Measurements from ENCODE around the gene NUDT3. TPM values are rescaled to one million over a fixed set of nuclear protein-coding genes. Genes with fewer than 3 reads are reported as not detected.

Gene NUDT3
- polyA plus RNA-seq, 2 of the 4 experiments (the other 2 are of a cell fraction) = 5.2 to 13.4 TPM

- TF ChIP-seq ZFP36 (IDR thresholded peaks at IDR 0.05; ENCODE audit: borderline replicate concordance, partially characterized antibody) (no peak), JUN (IDR thresholded peaks at IDR 0.05) (no peak), CBX2 (IDR thresholded peaks at IDR 0.05; ENCODE audit: borderline replicate concordance, low read depth) (no peak)
Measured at GRCh38 chr6:34276881-34277762, 115.3 kb downstream of the NUDT3 start (continued).

GRCh38 chr6:34276191-34276590 is 116.3 kb downstream of the NUDT3 start:
- ATAC-seq (no peak), FAIRE-seq (no peak), DNase-seq (ENCODE audit: low read depth in 1 of 2, low spot score in 1 of 2) (no peak)
- no peak for TF ChIP-seq TFCP2L1 (CRISPR knock-in tag; IDR thresholded peaks at IDR 0.05)
- no peak for TF ChIP-seq RAD21 (conservative IDR thresholded peaks at IDR 0.05 in 1 of 2, IDR thresholded peaks at IDR 0.05 in 1 of 2)
- no peak for TF ChIP-seq NR3C1 (IDR thresholded peaks at IDR 0.05)
- no peak for TF ChIP-seq HOXB5 (CRISPR knock-in tag; IDR thresholded peaks at IDR 0.05)
- CTCF ChIA-PET = interaction anchor here (1.4 kb wide), 1 partner anchor 139 kb away, joined by 5 read pairs; no protein-coding TSS in a partner anchor
- Histone ChIP-seq H3K4me3 (no peak overlapping the region), H3K27ac (no peak overlapping the region), H3K9me3 (no peaks in the 10 kb centered on the region), H3K4me2 (no peak overlapping the region), H3K4me1 (no peaks in the 10 kb centered on the region)
- 93% methylated on average over 5 of the region's 5 CpGs for WGBS (ENCODE audit: missing lambda C conversion rate)
- POLR2A ChIA-PET = no interaction called here

DNA sequence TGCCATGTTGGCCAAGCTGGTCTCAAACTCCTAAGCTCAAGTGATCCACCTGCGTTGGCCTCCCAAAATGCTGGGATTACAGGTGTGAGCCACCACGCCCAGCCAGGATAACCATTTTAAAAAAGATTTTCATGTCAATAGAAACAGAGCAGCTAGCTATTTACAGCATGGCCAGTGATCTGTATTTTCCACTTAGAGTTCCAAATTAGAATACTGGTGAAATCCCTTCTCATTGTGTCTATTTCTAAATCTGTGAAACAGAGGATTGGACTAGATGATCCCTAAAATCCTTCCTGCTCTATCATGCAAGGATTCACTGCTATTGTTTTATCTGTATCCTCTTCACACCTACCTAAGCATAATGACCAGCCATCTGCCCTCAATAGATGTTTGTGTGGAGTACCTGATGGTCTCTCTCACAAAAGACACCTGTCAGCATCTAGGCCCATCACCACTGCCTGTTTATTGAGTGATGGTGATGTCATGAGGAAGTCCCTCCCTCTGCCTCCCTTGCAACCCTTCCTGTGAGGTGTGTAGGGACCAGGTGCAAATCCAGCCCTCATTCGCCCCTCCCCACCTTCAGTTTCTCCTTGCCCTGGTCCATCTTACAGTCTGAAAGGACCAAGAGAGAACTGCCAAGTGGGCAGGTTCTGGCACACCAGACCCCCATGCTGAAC is 117.2 kb downstream of the NUDT3 start:
- no peak overlapping the region for H3K4me3 ChIP-seq
- TF ChIP-seq, protein P1, sequence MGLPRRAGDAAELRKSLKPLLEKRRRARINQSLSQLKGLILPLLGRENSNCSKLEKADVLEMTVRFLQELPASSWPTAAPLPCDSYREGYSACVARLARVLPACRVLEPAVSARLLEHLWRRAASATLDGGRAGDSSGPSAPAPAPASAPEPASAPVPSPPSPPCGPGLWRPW (IDR thresholded peaks at IDR 0.05) = no peak
- TF ChIP-seq, protein P2, sequence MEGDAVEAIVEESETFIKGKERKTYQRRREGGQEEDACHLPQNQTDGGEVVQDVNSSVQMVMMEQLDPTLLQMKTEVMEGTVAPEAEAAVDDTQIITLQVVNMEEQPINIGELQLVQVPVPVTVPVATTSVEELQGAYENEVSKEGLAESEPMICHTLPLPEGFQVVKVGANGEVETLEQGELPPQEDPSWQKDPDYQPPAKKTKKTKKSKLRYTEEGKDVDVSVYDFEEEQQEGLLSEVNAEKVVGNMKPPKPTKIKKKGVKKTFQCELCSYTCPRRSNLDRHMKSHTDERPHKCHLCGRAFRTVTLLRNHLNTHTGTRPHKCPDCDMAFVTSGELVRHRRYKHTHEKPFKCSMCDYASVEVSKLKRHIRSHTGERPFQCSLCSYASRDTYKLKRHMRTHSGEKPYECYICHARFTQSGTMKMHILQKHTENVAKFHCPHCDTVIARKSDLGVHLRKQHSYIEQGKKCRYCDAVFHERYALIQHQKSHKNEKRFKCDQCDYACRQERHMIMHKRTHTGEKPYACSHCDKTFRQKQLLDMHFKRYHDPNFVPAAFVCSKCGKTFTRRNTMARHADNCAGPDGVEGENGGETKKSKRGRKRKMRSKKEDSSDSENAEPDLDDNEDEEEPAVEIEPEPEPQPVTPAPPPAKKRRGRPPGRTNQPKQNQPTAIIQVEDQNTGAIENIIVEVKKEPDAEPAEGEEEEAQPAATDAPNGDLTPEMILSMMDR (IDR thresholded peaks at IDR 0.05) = no peak
- TF ChIP-seq NR3C1 (IDR thresholded peaks at IDR 0.05) (no peak), MAZ (IDR thresholded peaks at IDR 0.05; ENCODE audit: borderline replicate concordance, low read depth, low read length) (no peak), RNF2 (IDR thresholded peaks at IDR 0.05; ENCODE audit: borderline replicate concordance, low read depth) (no peak), MYC (IDR thresholded peaks at IDR 0.05; ENCODE audit: borderline replicate concordance, low read length) (no peak), BHLHE40 (IDR thresholded peaks at IDR 0.05; ENCODE audit: low read depth, low read length) (no peak), NFE2L2 (conservative IDR thresholded peaks at IDR 0.05; ENCODE audit: low read length) (no peak), CHD4 (IDR thresholded peaks at IDR 0.05; ENCODE audit: borderline replicate concordance) (no peak), JUN (IDR thresholded peaks at IDR 0.05) (no peak)
- TF ChIP-seq, protein P3, sequence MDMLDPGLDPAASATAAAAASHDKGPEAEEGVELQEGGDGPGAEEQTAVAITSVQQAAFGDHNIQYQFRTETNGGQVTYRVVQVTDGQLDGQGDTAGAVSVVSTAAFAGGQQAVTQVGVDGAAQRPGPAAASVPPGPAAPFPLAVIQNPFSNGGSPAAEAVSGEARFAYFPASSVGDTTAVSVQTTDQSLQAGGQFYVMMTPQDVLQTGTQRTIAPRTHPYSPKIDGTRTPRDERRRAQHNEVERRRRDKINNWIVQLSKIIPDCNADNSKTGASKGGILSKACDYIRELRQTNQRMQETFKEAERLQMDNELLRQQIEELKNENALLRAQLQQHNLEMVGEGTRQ (IDR thresholded peaks at IDR 0.05) = no peak
- FAIRE-seq = no peak
- POLR2A ChIA-PET = no interaction called here
- no peaks in the 10 kb centered on the region for H3K9me3 ChIP-seq
- DNase-seq (ENCODE audit: low read depth in 1 of 2, low spot score in 1 of 2) = no peak
- 94% methylated on average over 3 of the region's 3 CpGs for WGBS (ENCODE audit: missing lambda C conversion rate)
- no peak overlapping the region for H3K4me2 ChIP-seq
- H3K4me1 ChIP-seq = no peaks in the 10 kb centered on the region
- no peak for ATAC-seq
- no peak overlapping the region for H3K27ac ChIP-seq
- CTCF ChIA-PET = interaction anchor here (0.9 kb wide), 1 partner anchor 26 kb away, joined by 3 read pairs; no protein-coding TSS in a partner anchor

All from A549 (cell line).